Cardiac muscle cell (in vitro differentiated cells and primary cell): ENCODE results near the gene WRAP73. TPM values are rescaled to one million over a fixed set of nuclear protein-coding genes. Genes with fewer than 3 reads are reported as not detected.

Source experiments
- DNase-seq, 2 donors: peaks; one replicate each; pipeline versions ENCODE4 v3.0.0 to v3.0.0-alpha.2; 2010 to 2017; ENCODE audit warnings: low read depth in 1 of 2, low spot score in 1 of 2
- H3K27ac ChIP-seq: fragments of 200-600 bp; sonication (generic); 2 replicates; pipeline ENCODE4 v1.5.1; 2016
- H3K27me3 ChIP-seq: fragments of 200-600 bp; sonication (generic); 2 replicates; pipeline ENCODE4 v1.6.0; 2016; ENCODE audit warnings: control low read depth
- H3K36me3 ChIP-seq: fragments of 200-600 bp; sonication (generic); 2 replicates; pipeline ENCODE4 v1.5.1; 2016; ENCODE audit warnings: control low read depth
- H3K4me1 ChIP-seq: fragments of 200-600 bp; sonication (generic); 2 replicates; pipeline ENCODE4 v1.8.1; 2017; ENCODE audit warnings: low read depth, mild to moderate bottlenecking, mixed run types
- H3K4me3 ChIP-seq: fragments of 200-600 bp; sonication (generic); 2 replicates; pipeline ENCODE4 v1.5.1; 2016; ENCODE audit warnings: mild to moderate bottlenecking
- H3K9me3 ChIP-seq: fragments of 200-600 bp; sonication (generic); 2 replicates; pipeline ENCODE4 v1.5.1; 2017; ENCODE audit warnings: low read depth, mild to moderate bottlenecking, control low read depth
- CTCF ChIP-seq: IDR thresholded peaks from 2 replicates; pipeline ENCODE4 v1.5.1; 2012; ENCODE audit warnings: low read depth, mild to moderate bottlenecking, low read length
- polyA plus RNA-seq: library from polyadenylated mRNA; unstranded; fragments of >200 nt; fragmentation: Nextera tagmentation; extraction: Ambion mirVana; gene quantifications from 2 replicates; pipeline ENCODE4 v1.2.1, GENCODE V29; 2016
- total RNA-seq: library from RNA; depleted of rRNA; stranded (reverse); fragments of >200 nt; gene quantifications from 2 replicates; pipeline ENCODE4 v1.2.3, GENCODE V29; 2016

The WRAP73 gene
- total and polyA plus RNA-seq, 2 experiments from 2014 or later = 21.6 to 25.9 TPM

- TF ChIP-seq CTCF = no peak
- Histone ChIP-seq H3K4me1 (no peaks in the 10 kb centered on the region), H3K4me3 (no peak overlapping the region), H3K9me3 (no peaks in the 10 kb centered on the region), H3K36me3 (peaks cover 28% of the 10 kb centered on the region), H3K27me3 (no peaks in the 10 kb centered on the region), H3K27ac (no peak overlapping the region)
- no peak for DNase-seq
These were observed 13.8 kb downstream of the WRAP73 start for GRCh38 chr1:3636080-3636479.

GRCh38 chr1:3634059-3634800 is 15.7 kb downstream of the WRAP73 start:
- Histone ChIP-seq H3K36me3 (peaks cover 30% of the 10 kb centered on the region), H3K9me3 (no peaks in the 10 kb centered on the region), H3K4me1 (no peaks in the 10 kb centered on the region), H3K27ac (no peak overlapping the region), H3K4me3 (no peak overlapping the region), H3K27me3 (no peaks in the 10 kb centered on the region)
- no peak for DNase-seq
- no peak for TF ChIP-seq CTCF

GRCh38 chr1:3633344-3634058 is 16.4 kb downstream of the WRAP73 start:
- peaks cover 35% of the 10 kb centered on the region for H3K36me3 ChIP-seq
- TF ChIP-seq CTCF = no peak
- H3K4me1 ChIP-seq = no peaks in the 10 kb centered on the region

GRCh38 chr1:3632716-3633343 is 17.1 kb downstream of the WRAP73 start:
- no peaks in the 10 kb centered on the region for H3K4me1 ChIP-seq
- no peak for TF ChIP-seq CTCF
- no peak overlapping the region for H3K27ac ChIP-seq
- peaks cover 35% of the 10 kb centered on the region for H3K36me3 ChIP-seq
- H3K4me3 ChIP-seq = no peak overlapping the region
- no peaks in the 10 kb centered on the region for H3K27me3 ChIP-seq
- DNase-seq = no peak
- H3K9me3 ChIP-seq = no peaks in the 10 kb centered on the region

More at GRCh38 chr1:3633344-3634058, 16.4 kb downstream of the WRAP73 start:
- Histone ChIP-seq H3K9me3 (no peaks in the 10 kb centered on the region), H3K27me3 (no peaks in the 10 kb centered on the region), H3K27ac (no peak overlapping the region), H3K4me3 (no peak overlapping the region)
- no peak for DNase-seq

GRCh38 chr1:3632298-3632697 is 17.6 kb downstream of the WRAP73 start:
- no peak overlapping the region for H3K4me3 ChIP-seq
- no peaks in the 10 kb centered on the region for H3K4me1 ChIP-seq
- TF ChIP-seq CTCF = no peak
- H3K27me3 ChIP-seq = no peaks in the 10 kb centered on the region
- no peak for DNase-seq
- no peaks in the 10 kb centered on the region for H3K9me3 ChIP-seq
- H3K27ac ChIP-seq = no peak overlapping the region
- peaks cover 40% of the 10 kb centered on the region for H3K36me3 ChIP-seq
